Measurements from ENCODE around the gene GAGE13. TPM values are rescaled to one million over a fixed set of nuclear protein-coding genes. Genes with fewer than 3 reads are reported as not detected.

GAGE13 gene
- polyA plus RNA-seq, 1 donor (not counting 4 experiments of a cell fraction or from before 2014, with no cell fraction given): not detected

- TF ChIP-seq CTCF (optimal IDR thresholded peaks at IDR 0.05 in 1 of 3, IDR thresholded peaks at IDR 0.05 in 1 of 3, conservative IDR thresholded peaks at IDR 0.05 in 1 of 3; ENCODE audit: extremely low read depth in 1 of 3, insufficient read depth in 2 of 3, low read length in 3 of 3) (no peak), EZH2 (IDR thresholded peaks at IDR 0.05; ENCODE audit: low read length) (no peak)
- peak; percentile 74 for FAIRE-seq
- peaks cover 11% of the 10 kb centered on the region for H3K4me1 ChIP-seq (ENCODE audit: control insufficient read depth, extremely low read depth, insufficient read depth, low read length)
- no peaks in the 10 kb centered on the region for H4K20me1 ChIP-seq (ENCODE audit: control insufficient read depth, extremely low read depth, insufficient read depth, low read length)
- no peaks in the 10 kb centered on the region for H3K9me1 ChIP-seq (ENCODE audit: control insufficient read depth, extremely low read depth, insufficient read depth, low read length)
- H3K4me3 ChIP-seq (ENCODE audit: control insufficient read depth in 2 of 3, extremely low read depth in 1 of 3, insufficient read depth in 2 of 3, low read depth in 1 of 3, low read length in 3 of 3): no peak overlapping the region
- no peak overlapping the region for H3K27ac ChIP-seq (ENCODE audit: control insufficient read depth, insufficient read depth, low read length)
- no peaks in the 10 kb centered on the region for H3K36me3 ChIP-seq (ENCODE audit: control insufficient read depth in 2 of 2, extremely low read depth in 1 of 2, insufficient read depth in 2 of 2, low read length in 2 of 2)
- H3K27me3 ChIP-seq (ENCODE audit: control insufficient read depth, extremely low read depth, insufficient read depth, low read length): no peaks in the 10 kb centered on the region
- no peak for DNase-seq (ENCODE audit: low read depth, low spot score)
- no peak overlapping the region for H3K9ac ChIP-seq (ENCODE audit: control insufficient read depth, extremely low read depth, insufficient read depth, low read length)
- no peaks in the 10 kb centered on the region for H3K79me2 ChIP-seq (ENCODE audit: control insufficient read depth, insufficient read depth, low read length)
- no peaks in the 10 kb centered on the region for H3K9me3 ChIP-seq (ENCODE audit: control insufficient read depth, low read depth, low read length)
- H3K4me2 ChIP-seq (ENCODE audit: control insufficient read depth, extremely low read depth, insufficient read depth, low read depth, low read length): peak overlapping the region; percentile 79
- peak overlapping the region; percentile 83 for H2AFZ ChIP-seq (ENCODE audit: control insufficient read depth, low read length)
- dilution Hi-C loops (cut with MboI; ENCODE audit: extremely low pct_ligation_motif_present, low sequenced_read_pairs): no loop called here
Measured at GRCh38 chrX:49310371-49310770, 21.0 kb upstream of the GAGE13 start.

GRCh38 chrX:49312176-49312575 is 19.2 kb upstream of the GAGE13 start:
- no peak for FAIRE-seq
- no peak overlapping the region for H2AFZ ChIP-seq (ENCODE audit: control insufficient read depth, low read length)
- TF ChIP-seq CTCF (optimal IDR thresholded peaks at IDR 0.05 in 1 of 3, IDR thresholded peaks at IDR 0.05 in 1 of 3, conservative IDR thresholded peaks at IDR 0.05 in 1 of 3; ENCODE audit: extremely low read depth in 1 of 3, insufficient read depth in 2 of 3, low read length in 3 of 3) (no peak), EZH2 (IDR thresholded peaks at IDR 0.05; ENCODE audit: low read length) (no peak)
- dilution Hi-C loops (cut with MboI; ENCODE audit: extremely low pct_ligation_motif_present, low sequenced_read_pairs): no loop called here
- no peaks in the 10 kb centered on the region for H3K36me3 ChIP-seq (ENCODE audit: control insufficient read depth in 2 of 2, extremely low read depth in 1 of 2, insufficient read depth in 2 of 2, low read length in 2 of 2)
- H3K79me2 ChIP-seq (ENCODE audit: control insufficient read depth, insufficient read depth, low read length): no peaks in the 10 kb centered on the region
- H3K4me1 ChIP-seq (ENCODE audit: control insufficient read depth, extremely low read depth, insufficient read depth, low read length): peaks cover 11% of the 10 kb centered on the region
- no peaks in the 10 kb centered on the region for H3K27me3 ChIP-seq (ENCODE audit: control insufficient read depth, extremely low read depth, insufficient read depth, low read length)
- H3K9ac ChIP-seq (ENCODE audit: control insufficient read depth, extremely low read depth, insufficient read depth, low read length): no peak overlapping the region
- H3K4me3 ChIP-seq (ENCODE audit: control insufficient read depth in 2 of 3, extremely low read depth in 1 of 3, insufficient read depth in 2 of 3, low read depth in 1 of 3, low read length in 3 of 3): no peak overlapping the region
- no peaks in the 10 kb centered on the region for H3K9me1 ChIP-seq (ENCODE audit: control insufficient read depth, extremely low read depth, insufficient read depth, low read length)
- no peaks in the 10 kb centered on the region for H4K20me1 ChIP-seq (ENCODE audit: control insufficient read depth, extremely low read depth, insufficient read depth, low read length)
- no peak overlapping the region for H3K4me2 ChIP-seq (ENCODE audit: control insufficient read depth, extremely low read depth, insufficient read depth, low read depth, low read length)
- no peak overlapping the region for H3K27ac ChIP-seq (ENCODE audit: control insufficient read depth, insufficient read depth, low read length)
- DNase-seq (ENCODE audit: low read depth, low spot score): no peak
- H3K9me3 ChIP-seq (ENCODE audit: control insufficient read depth, low read depth, low read length): no peaks in the 10 kb centered on the region
